Endometrial microvascular endothelial cells (primary cell): ENCODE measurements around the gene TIGD4. TPM values are rescaled to one million over a fixed set of nuclear protein-coding genes. Genes with fewer than 3 reads are reported as not detected.
"Not testable (repeated sequence)": the region's sequence is repeated elsewhere in the genome, so short reads cannot be mapped to it uniquely, and the experiment has no call there.

Experiments used
- in situ Hi-C: cut with HindIII; loops from 2 replicates; pipeline ENCODE4 v1.10.0; 2017; ENCODE audit warnings: low sequenced_read_pairs, low pct_unique_long_range_greater_than_20kb; ENCODE audit errors: inconsistent ontology term
- total RNA-seq: library from RNA; depleted of rRNA; stranded (reverse); fragments of >200 nt; gene quantifications from one replicate; pipeline ENCODE4 v1.2.3, GENCODE V29; 2015; ENCODE audit errors: inconsistent ontology term

TIGD4 gene
- total RNA-seq, 1 donor from 2014 or later, result not detected

GRCh38 chr4:152785639-152786615 lies 6.4 kb upstream of the TIGD4 start:
- in situ Hi-C loops, result no loop called here

- in situ Hi-C loops, result no loop called here
Observed at GRCh38 chr4:152784490-152785350, 5.2 kb upstream of the TIGD4 start.

GRCh38 chr4:152780267-152780778 lies 793 bp upstream of the TIGD4 start:
- in situ Hi-C loops, result no loop called here

GRCh38 chr4:152778656-152779512 lies 646 bp downstream of the TIGD4 start:
- in situ Hi-C loops, result no loop called here

GRCh38 chr4:152777488-152777887 lies 2.0 kb downstream of the TIGD4 start:
- in situ Hi-C loops, result no loop called here

- in situ Hi-C loops, result no loop called here
Observed at GRCh38 chr4:152776352-152776751, 3.2 kb downstream of the TIGD4 start.

GRCh38 chr4:152773953-152774352 lies 5.6 kb downstream of the TIGD4 start:
- in situ Hi-C loops, result no loop called here

GRCh38 chr4:152773339-152773738 lies 6.2 kb downstream of the TIGD4 start:
- in situ Hi-C loops, result no loop called here

GRCh38 chr4:152771741-152772533 lies 7.6 kb downstream of the TIGD4 start:
- in situ Hi-C loops, result no loop called here

GRCh38 chr4:152765069-152765737 lies 14.3 kb downstream of the TIGD4 start:
- in situ Hi-C loops, result not testable (repeated sequence)

- in situ Hi-C loops, result no loop called here
Observed at GRCh38 chr4:152763796-152764195, 15.7 kb downstream of the TIGD4 start.

- in situ Hi-C loops, result no loop called here
Observed at GRCh38 chr4:152748619-152749018, 30.9 kb downstream of the TIGD4 start.

- in situ Hi-C loops, result no loop called here
Observed at GRCh38 chr4:152747444-152747843, 32.1 kb downstream of the TIGD4 start.

GRCh38 chr4:152738827-152739226 lies 40.7 kb downstream of the TIGD4 start:
- in situ Hi-C loops, result no loop called here

- in situ Hi-C loops, result no loop called here
Observed at GRCh38 chr4:152735906-152736305, 43.6 kb downstream of the TIGD4 start.

GRCh38 chr4:152735396-152735859 lies 44.1 kb downstream of the TIGD4 start:
- in situ Hi-C loops, result no loop called here

GRCh38 chr4:152734699-152735050 lies 44.9 kb downstream of the TIGD4 start:
- in situ Hi-C loops, result no loop called here
